Tibial artery (tissue), 4 donors: ENCODE results near the gene ERICH3.

Experiments used
- DNase-seq, 2 donors: peaks; one replicate each; pipeline ENCODE4 v3.0.0-alpha.2; 2019
- H3K27ac ChIP-seq, 2 donors: fragments of 200-600 bp; sonication (generic) in 1 of 2; 1 replicate in 1 of 2; 2 replicates in 1 of 2; pipeline ENCODE4 v1.5.1; 2018 to 2019; ENCODE audit warnings: mild to moderate bottlenecking in 1 of 2
- H3K27me3 ChIP-seq, 2 donors: fragments of 200-600 bp; sonication (generic) in 1 of 2; one replicate each; pipeline versions ENCODE4 v1.5.1 to v1.6.0; 2016 to 2019
- H3K36me3 ChIP-seq, 3 donors: fragments of 200-600 bp; sonication (generic) in 2 of 3; one replicate each; pipeline ENCODE4 v1.5.1; 2016 to 2019; ENCODE audit warnings: mild to moderate bottlenecking in 2 of 3
- H3K4me1 ChIP-seq, 4 donors: fragments of 200-600 bp; sonication (generic) in 2 of 4; 1 replicate in 3 of 4; 2 replicates in 1 of 4; pipeline ENCODE4 v1.5.1; 2016 to 2019
- H3K4me3 ChIP-seq, 2 donors: fragments of 200-600 bp; sonication (generic) in 1 of 2; 1 replicate in 1 of 2; 2 replicates in 1 of 2; pipeline ENCODE4 v1.5.1; 2018 to 2019; ENCODE audit warnings: mild to moderate bottlenecking in 2 of 2
- H3K9me3 ChIP-seq, 3 donors: fragments of 200-600 bp; sonication (generic) in 1 of 3; one replicate each; pipeline ENCODE4 v1.5.1; 2016 to 2019
- intact Hi-C: fragments of 100-400 bp; cut with DNase I; formaldehyde crosslinking; loops from one replicate; pipeline ENCODE4 v1.15.0; 2023; ENCODE audit warnings: low total_unique reads
- TF ChIP-seq, protein P1 (sequence below), 2 experiments: fragments of 200-600 bp in 1 of 2; fragments of 450-650 bp in 1 of 2; IDR thresholded peaks; one replicate each; pipeline ENCODE4 v1.5.1; 2017 to 2019; ENCODE audit warnings: antibody characterized with exemption in 2 of 2, mild to moderate bottlenecking in 1 of 2, moderate library complexity in 1 of 2

ERICH3 gene

GRCh38 chr1:74586253-74586897 is 87.2 kb downstream of the ERICH3 start:
- TF ChIP-seq, protein P1, sequence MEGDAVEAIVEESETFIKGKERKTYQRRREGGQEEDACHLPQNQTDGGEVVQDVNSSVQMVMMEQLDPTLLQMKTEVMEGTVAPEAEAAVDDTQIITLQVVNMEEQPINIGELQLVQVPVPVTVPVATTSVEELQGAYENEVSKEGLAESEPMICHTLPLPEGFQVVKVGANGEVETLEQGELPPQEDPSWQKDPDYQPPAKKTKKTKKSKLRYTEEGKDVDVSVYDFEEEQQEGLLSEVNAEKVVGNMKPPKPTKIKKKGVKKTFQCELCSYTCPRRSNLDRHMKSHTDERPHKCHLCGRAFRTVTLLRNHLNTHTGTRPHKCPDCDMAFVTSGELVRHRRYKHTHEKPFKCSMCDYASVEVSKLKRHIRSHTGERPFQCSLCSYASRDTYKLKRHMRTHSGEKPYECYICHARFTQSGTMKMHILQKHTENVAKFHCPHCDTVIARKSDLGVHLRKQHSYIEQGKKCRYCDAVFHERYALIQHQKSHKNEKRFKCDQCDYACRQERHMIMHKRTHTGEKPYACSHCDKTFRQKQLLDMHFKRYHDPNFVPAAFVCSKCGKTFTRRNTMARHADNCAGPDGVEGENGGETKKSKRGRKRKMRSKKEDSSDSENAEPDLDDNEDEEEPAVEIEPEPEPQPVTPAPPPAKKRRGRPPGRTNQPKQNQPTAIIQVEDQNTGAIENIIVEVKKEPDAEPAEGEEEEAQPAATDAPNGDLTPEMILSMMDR (IDR thresholded peaks at IDR 0.05), result no peak
- intact Hi-C loops, result no loop called here
- H3K4me3 ChIP-seq, result no peak overlapping the region

DNA sequence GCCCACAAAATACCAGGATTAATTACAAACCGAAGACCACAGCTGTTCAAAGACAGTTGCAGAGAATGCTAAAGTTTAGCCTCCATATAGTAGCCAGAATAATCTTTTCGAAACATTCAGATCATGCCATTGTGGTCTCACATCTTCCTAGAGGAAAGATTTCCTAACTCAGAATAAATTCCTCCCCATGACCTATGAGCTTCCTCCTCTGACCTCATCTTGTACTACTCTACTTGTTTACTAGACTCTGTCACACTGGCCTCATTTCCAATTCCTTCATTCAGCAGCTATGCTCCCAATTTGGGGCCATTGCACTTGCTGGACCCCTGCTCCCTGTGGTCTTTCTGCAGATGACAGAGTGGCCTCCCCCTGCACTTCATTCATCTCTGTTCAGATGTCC is 89.4 kb downstream of the ERICH3 start:
- intact Hi-C loops, result no loop called here
- Histone ChIP-seq H3K27me3 (no peaks in the 10 kb centered on the region), H3K27ac (no peak overlapping the region), H3K4me1 (peaks cover 0 to 4% (median 0%) of the 10 kb centered on the region in 4 donors), H3K4me3 (no peak overlapping the region), H3K9me3 (no peaks in the 10 kb centered on the region), H3K36me3 (no peaks in the 10 kb centered on the region)
- TF ChIP-seq, protein P1 (IDR thresholded peaks at IDR 0.05), result no peak
- DNase-seq, result no peak

More at GRCh38 chr1:74586253-74586897, 87.2 kb downstream of the ERICH3 start:
- H3K9me3 ChIP-seq, result no peaks in the 10 kb centered on the region
- no peak overlapping the region for H3K27ac ChIP-seq
- DNase-seq, result no peak
- H3K4me1 ChIP-seq, result peaks cover 0 to 4% (median 0%) of the 10 kb centered on the region in 4 donors
- H3K36me3 ChIP-seq, result no peaks in the 10 kb centered on the region
- H3K27me3 ChIP-seq, result no peaks in the 10 kb centered on the region

GRCh38 chr1:74583397-74583796 is 90.2 kb downstream of the ERICH3 start:
- intact Hi-C loops, result no loop called here
- H3K4me3 ChIP-seq, result no peak overlapping the region
- H3K36me3 ChIP-seq, result no peaks in the 10 kb centered on the region
- H3K27me3 ChIP-seq, result no peaks in the 10 kb centered on the region
- no peaks in the 10 kb centered on the region for H3K9me3 ChIP-seq
- H3K4me1 ChIP-seq, result peaks cover 0 to 4% (median 0%) of the 10 kb centered on the region in 4 donors
- H3K27ac ChIP-seq, result no peak overlapping the region
- TF ChIP-seq, protein P1 (IDR thresholded peaks at IDR 0.05), result no peak
- DNase-seq, result no peak

- H3K27me3 ChIP-seq, result no peaks in the 10 kb centered on the region
- H3K36me3 ChIP-seq, result no peaks in the 10 kb centered on the region
- H3K27ac ChIP-seq, result no peak overlapping the region
- no peak overlapping the region for H3K4me3 ChIP-seq
- no peaks in the 10 kb centered on the region for H3K9me3 ChIP-seq
- DNase-seq, result no peak
- intact Hi-C loops, result no loop called here
- H3K4me1 ChIP-seq, result no peaks in the 10 kb centered on the region
- TF ChIP-seq, protein P1 (IDR thresholded peaks at IDR 0.05), result no peak
These were observed 94.2 kb downstream of the ERICH3 start for GRCh38 chr1:74579425-74579824.

GRCh38 chr1:74578101-74578500 is 95.5 kb downstream of the ERICH3 start:
- H3K36me3 ChIP-seq, result no peaks in the 10 kb centered on the region
- no peaks in the 10 kb centered on the region for H3K27me3 ChIP-seq
- TF ChIP-seq, protein P1 (IDR thresholded peaks at IDR 0.05), result no peak
- intact Hi-C loops, result no loop called here
- DNase-seq, result no peak
- H3K4me1 ChIP-seq, result no peaks in the 10 kb centered on the region
- H3K27ac ChIP-seq, result no peak overlapping the region
- no peaks in the 10 kb centered on the region for H3K9me3 ChIP-seq
- no peak overlapping the region for H3K4me3 ChIP-seq
